A673 (cell line): ENCODE results near the gene FAM174C. TPM values are rescaled to one million over a fixed set of nuclear protein-coding genes. Genes with fewer than 3 reads are reported as not detected.

ENCODE experiments used
- BruUV-seq: library from RNA; stranded (reverse); fragments of 400-500 nt; replicated peaks from 2 replicates; lab custom pipeline; 2021; lab: Mats Ljungman, UMichigan
- CTCF ChIA-PET: fragments of 300-600 bp; sonication (Branson Sonifier 250); formaldehyde crosslinking; loops from one replicate; lab custom pipeline; 2022; ENCODE audit warnings: antibody characterized with exemption; lab: Charles Lee
- POLR2A ChIA-PET: fragments of 300-600 bp; sonication (Branson Sonifier 250); formaldehyde crosslinking; loops from one replicate; lab custom pipeline; 2022; ENCODE audit warnings: antibody characterized with exemption; ENCODE audit not compliant: low non-redundant PET; lab: Charles Lee
- DNase-seq: peaks from one replicate; pipeline ENCODE4 v3.0.0-alpha.2; 2015; ENCODE audit warnings: low spot score
- H3K27ac ChIP-seq: fragments of 200-600 bp; sonication (generic); 2 replicates; pipeline ENCODE4 v1.5.1; 2016; ENCODE audit warnings: mixed run types, low read depth, mild to moderate bottlenecking, mixed read lengths, antibody characterized with exemption, low read length; ENCODE audit not compliant: poor library complexity, severe bottlenecking
- H3K27me3 ChIP-seq: fragments of 200-600 bp; sonication (generic); replicated peaks from 2 replicates; pipeline ENCODE4 v1.6.1; 2017; ENCODE audit warnings: mixed run types, low read depth, mild to moderate bottlenecking, mixed read lengths, antibody characterized with exemption, low read length; ENCODE audit not compliant: insufficient read depth, poor library complexity
- H3K36me3 ChIP-seq: fragments of 200-600 bp; sonication (generic); 2 replicates; pipeline ENCODE4 v1.6.1; 2016; ENCODE audit warnings: mixed run types, mild to moderate bottlenecking, mixed read lengths, antibody characterized with exemption, low read length; ENCODE audit not compliant: insufficient read depth, poor library complexity, severe bottlenecking
- H3K4me1 ChIP-seq: fragments of 200-600 bp; sonication (generic); 2 replicates; pipeline ENCODE4 v1.6.1; 2017; ENCODE audit warnings: mixed run types, mild to moderate bottlenecking, mixed read lengths, antibody characterized with exemption, low read length; ENCODE audit not compliant: insufficient read depth, poor library complexity, severe bottlenecking
- H3K4me3 ChIP-seq: fragments of 200-600 bp; sonication (generic); 2 replicates; pipeline ENCODE4 v1.5.1; 2016; ENCODE audit warnings: low read depth, mixed run types, mild to moderate bottlenecking, mixed read lengths, low read length; ENCODE audit not compliant: poor library complexity, severe bottlenecking
- H3K9me3 ChIP-seq: fragments of 200-600 bp; sonication (generic); 2 replicates; pipeline ENCODE4 v1.6.1; 2016; ENCODE audit warnings: mixed run types, low read depth, mild to moderate bottlenecking, mixed read lengths, antibody characterized with exemption, low read length; ENCODE audit not compliant: poor library complexity, severe bottlenecking
- EZH2 ChIP-seq: fragments of 200-600 bp; sonication (generic); IDR thresholded peaks from 2 replicates; pipeline ENCODE4 v1.6.1; 2017; ENCODE audit warnings: borderline replicate concordance, low read depth, mild to moderate bottlenecking, mixed read lengths, antibody characterized with exemption, low read length; ENCODE audit not compliant: poor library complexity, severe bottlenecking
- intact Hi-C: fragments of 100-400 bp; cut with micrococcal nuclease; formaldehyde crosslinking; loops from one replicate; pipeline ENCODE4 v1.10.0; 2022; ENCODE audit not compliant: unreplicated experiment
- total RNA-seq: library from RNA; stranded (reverse); gene quantifications from 2 replicates; pipeline ENCODE4 v1.2.3, GENCODE V29; 2021
- TF ChIP-seq, protein P1 (sequence below): fragments of 300-800, 200-600 bp; sonication (generic); conservative IDR thresholded peaks from 2 replicates; pipeline ENCODE4 v1.5.1; 2017; ENCODE audit warnings: low read depth, mild to moderate bottlenecking, antibody characterized with exemption, low read length, moderate library complexity, mixed read lengths

The FAM174C gene
- total RNA-seq, 1 experiment from 2014 or later = 88.6 TPM

DNA sequence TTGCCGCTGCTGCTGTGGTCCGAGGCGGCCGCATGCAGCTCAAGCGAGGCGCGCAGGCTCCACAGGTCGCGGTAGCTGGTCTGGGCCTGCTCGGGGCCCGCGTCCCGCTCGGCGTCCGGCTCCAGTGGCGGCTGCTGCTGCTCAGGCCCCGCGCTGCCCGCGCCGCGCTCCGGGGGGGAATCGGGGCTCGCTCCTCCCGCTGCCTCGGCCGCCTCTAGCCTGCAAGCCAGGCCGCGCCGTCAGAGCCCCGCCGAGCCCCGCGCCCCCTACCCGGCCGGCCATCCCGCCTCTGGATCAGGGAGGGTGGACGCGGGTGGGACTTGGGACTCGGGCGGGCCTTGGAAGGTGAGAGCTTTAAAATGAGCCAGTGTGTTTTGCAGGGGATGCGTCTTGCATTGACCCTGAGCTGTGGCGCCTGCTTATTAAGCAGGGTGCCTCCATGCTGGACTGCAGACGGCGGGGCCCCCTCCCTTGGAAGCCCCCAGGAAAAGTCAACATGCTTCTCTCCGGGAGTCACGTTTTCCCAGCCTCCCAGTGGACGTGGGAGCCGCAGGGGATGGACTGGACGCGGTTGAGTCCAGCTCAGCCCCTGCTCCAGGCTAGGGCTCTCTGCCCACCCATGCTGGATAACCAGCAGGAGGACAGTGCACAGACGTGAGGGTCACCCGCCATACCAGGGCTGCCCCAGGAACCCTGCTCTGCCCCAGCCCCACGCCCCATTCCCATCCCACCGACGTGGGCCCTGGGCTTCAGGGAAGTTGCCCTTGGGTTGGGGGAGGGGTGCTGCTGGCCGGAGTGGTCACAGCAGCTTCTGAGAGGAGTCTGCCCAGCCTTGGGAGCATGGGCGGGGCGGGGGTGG is 45.2 kb upstream of the FAM174C start:
- Histone ChIP-seq H3K36me3 (peaks cover 18% of the 10 kb centered on the region), H3K27ac (no peak overlapping the region), H3K4me3 (no peak overlapping the region), H3K4me1 (no peaks in the 10 kb centered on the region), H3K9me3 (no peaks in the 10 kb centered on the region), H3K27me3 (no peaks in the 10 kb centered on the region)
- BruUV-seq = no TSS peak
- TF ChIP-seq, protein P1, sequence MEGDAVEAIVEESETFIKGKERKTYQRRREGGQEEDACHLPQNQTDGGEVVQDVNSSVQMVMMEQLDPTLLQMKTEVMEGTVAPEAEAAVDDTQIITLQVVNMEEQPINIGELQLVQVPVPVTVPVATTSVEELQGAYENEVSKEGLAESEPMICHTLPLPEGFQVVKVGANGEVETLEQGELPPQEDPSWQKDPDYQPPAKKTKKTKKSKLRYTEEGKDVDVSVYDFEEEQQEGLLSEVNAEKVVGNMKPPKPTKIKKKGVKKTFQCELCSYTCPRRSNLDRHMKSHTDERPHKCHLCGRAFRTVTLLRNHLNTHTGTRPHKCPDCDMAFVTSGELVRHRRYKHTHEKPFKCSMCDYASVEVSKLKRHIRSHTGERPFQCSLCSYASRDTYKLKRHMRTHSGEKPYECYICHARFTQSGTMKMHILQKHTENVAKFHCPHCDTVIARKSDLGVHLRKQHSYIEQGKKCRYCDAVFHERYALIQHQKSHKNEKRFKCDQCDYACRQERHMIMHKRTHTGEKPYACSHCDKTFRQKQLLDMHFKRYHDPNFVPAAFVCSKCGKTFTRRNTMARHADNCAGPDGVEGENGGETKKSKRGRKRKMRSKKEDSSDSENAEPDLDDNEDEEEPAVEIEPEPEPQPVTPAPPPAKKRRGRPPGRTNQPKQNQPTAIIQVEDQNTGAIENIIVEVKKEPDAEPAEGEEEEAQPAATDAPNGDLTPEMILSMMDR = no peak
- TF ChIP-seq EZH2 = no peak
- DNase-seq = no peak
- POLR2A ChIA-PET = no interaction called here
- CTCF ChIA-PET = no interaction called here
- intact Hi-C loops = no loop called here

DNA sequence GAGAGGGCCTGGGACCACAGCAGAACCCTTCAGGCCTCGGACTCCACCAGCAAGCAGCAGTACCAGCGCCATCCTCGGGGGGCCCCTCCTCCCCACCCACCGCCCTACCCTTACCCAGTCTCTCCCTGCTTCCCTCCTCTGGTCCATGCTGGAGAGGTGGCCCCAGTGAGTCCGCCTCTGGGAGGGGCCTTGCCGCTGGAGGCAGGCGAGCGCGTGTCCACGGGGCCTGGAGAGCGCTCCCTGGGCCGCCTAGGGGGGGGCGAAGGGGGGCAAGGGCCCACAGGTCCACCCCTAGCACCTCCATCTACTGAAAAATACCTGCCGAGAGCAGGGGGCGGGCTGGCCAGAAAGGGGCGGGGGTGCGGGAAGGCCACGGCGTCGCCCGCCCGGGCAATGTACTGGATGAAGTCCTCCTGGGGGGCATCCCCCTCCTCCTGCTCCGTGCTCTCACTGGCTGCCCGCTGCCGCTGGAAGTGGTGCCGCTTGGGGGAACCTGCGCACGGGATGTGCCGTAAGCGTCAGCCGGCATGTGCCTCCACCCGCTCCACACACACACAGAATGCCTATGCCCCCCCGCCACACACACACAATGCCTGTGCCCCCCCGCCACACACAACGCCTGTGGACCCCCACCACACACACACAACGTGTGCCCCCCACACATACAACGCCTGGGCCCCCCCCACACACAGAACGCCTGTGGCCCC is 44.4 kb upstream of the FAM174C start:
- ChIA-PET CTCF (no interaction called here), POLR2A (no interaction called here)
- no TSS peak for BruUV-seq
- Histone ChIP-seq H3K4me1 (peaks cover under 1% of the 10 kb centered on the region), H3K9me3 (no peaks in the 10 kb centered on the region), H3K36me3 (peaks cover 18% of the 10 kb centered on the region), H3K27me3 (no peaks in the 10 kb centered on the region), H3K4me3 (no peak overlapping the region), H3K27ac (no peak overlapping the region)
- intact Hi-C loops = no loop called here
- DNase-seq = no peak
- no peak for TF ChIP-seq EZH2
- TF ChIP-seq, protein P1 = no peak

DNA sequence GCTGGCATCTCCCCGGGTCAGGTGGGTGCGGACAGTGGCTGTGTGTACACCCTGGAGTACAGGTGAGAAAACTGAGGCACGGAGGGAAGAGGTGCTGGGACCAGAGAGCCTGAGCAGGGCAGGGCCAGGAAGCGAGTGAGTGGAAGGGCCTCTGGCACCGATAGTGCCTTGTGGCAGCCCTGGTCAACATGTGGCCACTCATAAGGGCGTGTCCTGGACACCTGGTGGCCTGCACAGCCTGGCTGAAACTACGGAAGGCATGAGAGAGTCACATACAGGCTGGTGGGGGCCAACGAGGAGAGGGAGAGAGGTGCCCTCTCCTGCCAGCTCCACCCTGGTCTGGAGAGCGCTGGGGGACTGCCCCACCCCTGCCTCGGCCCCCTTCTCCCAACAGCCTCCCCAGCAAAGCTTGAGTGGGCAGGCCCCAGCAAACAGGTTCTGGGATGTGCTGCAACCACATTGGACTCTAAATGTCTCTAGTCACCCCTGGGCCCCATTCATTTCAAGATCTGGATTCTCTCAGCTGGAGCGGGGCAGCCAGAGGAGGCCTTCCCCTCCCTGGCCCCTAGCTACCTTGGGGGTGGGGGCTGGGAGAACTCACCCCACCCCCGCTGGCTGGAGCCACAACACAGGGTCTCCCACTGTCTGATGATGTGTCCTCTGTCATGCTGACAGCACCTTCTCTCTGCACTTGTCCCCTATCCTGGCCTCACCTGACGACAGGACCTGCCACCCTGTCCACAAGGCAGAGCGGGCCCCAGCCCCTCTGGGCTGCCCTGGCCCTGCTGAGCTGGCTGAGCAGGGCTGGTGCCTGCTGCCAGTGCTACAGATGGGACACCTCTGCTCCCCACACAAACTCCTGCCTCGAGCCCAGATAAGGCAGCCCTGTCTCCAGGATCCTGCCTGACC is 43.3 kb upstream of the FAM174C start:
- no TSS peak for BruUV-seq
- ChIA-PET CTCF (interaction anchor here (0.8 kb wide), 1 partner anchor 12 kb away, joined by 3 read pairs; no protein-coding TSS in a partner anchor), POLR2A (no interaction called here)
- Histone ChIP-seq H3K27ac (peak overlapping the region; percentile 19), H3K4me3 (no peak overlapping the region), H3K36me3 (peaks cover 18% of the 10 kb centered on the region), H3K4me1 (peaks cover 7% of the 10 kb centered on the region), H3K9me3 (no peaks in the 10 kb centered on the region), H3K27me3 (no peaks in the 10 kb centered on the region)
- intact Hi-C loops = no loop called here
- TF ChIP-seq, protein P1 = no peak
- no peak for TF ChIP-seq EZH2
- no peak for DNase-seq
